Right lobe of liver (tissue), 6 donors: ENCODE measurements around the gene TNS3. TPM values are rescaled to one million over a fixed set of nuclear protein-coding genes. Genes with fewer than 3 reads are reported as not detected.
A peak's percentile ranks its signal among the peaks of the same experiment; 100 is the strongest.

ENCODE experiments used
- ATAC-seq, 4 donors: fragments of 200-7000 bp; cut with Tn5 transposase; one replicate each; pipeline ENCODE4 v1.9.1; 2020; ENCODE audit warnings: mild to moderate bottlenecking in 4 of 4, moderate library complexity in 4 of 4
- DNase-seq, 3 donors: peaks; one replicate each; pipeline ENCODE4 v3.0.0-alpha.2; 2020
- H3K27ac ChIP-seq, 3 donors: fragments of 200-600 bp; one replicate each; pipeline ENCODE4 v1.8.0; 2022
- H3K27me3 ChIP-seq, 2 donors: fragments of 200-600 bp; one replicate each; pipeline ENCODE4 v1.8.0; 2022
- H3K36me3 ChIP-seq, 4 donors: fragments of 200-600 bp; sonication (generic) in 1 of 4; one replicate each; pipeline versions ENCODE4 v1.5.1 to v1.8.0; 2017 to 2022; ENCODE audit warnings: control low read depth in 1 of 4
- H3K4me1 ChIP-seq, 4 donors: fragments of 200-600 bp; sonication (generic) in 1 of 4; one replicate each; pipeline versions ENCODE4 v1.5.1 to v1.8.0; 2017 to 2022; ENCODE audit warnings: control low read depth in 1 of 4
- H3K4me3 ChIP-seq, 3 donors: fragments of 200-600 bp; one replicate each; pipeline ENCODE4 v1.8.0; 2022
- H3K9me3 ChIP-seq, 4 donors: fragments of 200-600 bp; sonication (generic) in 1 of 4; one replicate each; pipeline versions ENCODE4 v1.5.1 to v1.8.0; 2017 to 2022; ENCODE audit warnings: control low read depth in 1 of 4
- CTCF ChIP-seq, 4 donors: fragments of 200-600 bp in 3 of 4; fragments of 450-650 bp in 1 of 4; IDR thresholded peaks; one replicate each; pipeline versions ENCODE4 v1.5.1 to v1.8.0; 2016 to 2022; ENCODE audit warnings: antibody characterized with exemption in 4 of 4, mild to moderate bottlenecking in 2 of 4
- POLR2A ChIP-seq: fragments of 450-650 bp; IDR thresholded peaks from one replicate; pipeline ENCODE4 v1.6.1; 2017; ENCODE audit warnings: antibody characterized with exemption, mild to moderate bottlenecking
- WGBS: methylation state at CpG from one replicate; pipeline ENCODE4 v1.1.6; 2018; ENCODE audit warnings: low coverage, low lambda C conversion rate; ENCODE audit not compliant: insufficient coverage; ENCODE audit errors: missing lambda C conversion rate; 5-methylcytosine and 5-hydroxymethylcytosine counted together
- intact Hi-C, 2 donors: fragments of 100-400 bp; cut with DNase I; formaldehyde crosslinking; loops; one replicate each; pipeline versions ENCODE4 v1.11.2 to v1.14.1; 2022
- total RNA-seq, 6 experiments: library from RNA; depleted of rRNA in 2 of 6; stranded (reverse); fragments of >200 nt in 2 of 6; fragmentation: NEBNext Ultra II Directional in 3 of 6; extraction: Animal tissue kit (Norgen Biotek cat#: 25700) in 3 of 6; gene quantifications; one replicate each; pipeline versions ENCODE4 v1.1.0 to v1.2.4, GENCODE V29; 2016 to 2023
- donor health status: DM: no; HTN: yes; CAD: no.
- donor health status: DM: no; HTN: no; CAD: no.
- donor health status: DM: no; HTN: no; CAD: no.
- donor health status: DM: no; HTN: yes; CAD: no.
- donor health status: DM: no; HTN: yes; CAD: no.

The TNS3 gene
- total RNA-seq, 6 experiments from 2014 or later, result 51.2 to 95.0 (median 58.4) TPM

- intact Hi-C loops, result no loop called here
- no peaks in the 10 kb centered on the region for H3K4me1 ChIP-seq
- DNase-seq (no peak), ATAC-seq (peak in 1 of 4 donors; percentile 5)
- H3K9me3 ChIP-seq, result no peaks in the 10 kb centered on the region
- no peak for TF ChIP-seq CTCF (IDR thresholded peaks at IDR 0.05)
- no peak for TF ChIP-seq POLR2A
- no peaks in the 10 kb centered on the region for H3K27me3 ChIP-seq
- peaks cover 0 to 55% (median 26%) of the 10 kb centered on the region in 4 donors for H3K36me3 ChIP-seq
- no peak overlapping the region for H3K4me3 ChIP-seq
- H3K27ac ChIP-seq, result no peak overlapping the region
- 83% methylated on average over 9 of the region's 22 CpGs for WGBS
Measured at GRCh38 chr7:47303695-47304453, 278.0 kb downstream of the TNS3 start.

GRCh38 chr7:47303014-47303694 is 278.8 kb downstream of the TNS3 start:
- Histone ChIP-seq H3K27me3 (no peaks in the 10 kb centered on the region), H3K4me3 (no peak overlapping the region), H3K4me1 (no peaks in the 10 kb centered on the region), H3K9me3 (no peaks in the 10 kb centered on the region), H3K27ac (no peak overlapping the region), H3K36me3 (peaks cover 0 to 55% (median 26%) of the 10 kb centered on the region in 4 donors)
- intact Hi-C loops, result no loop called here
- DNase-seq, result no peak
- 73% methylated on average over 4 of the region's 30 CpGs for WGBS
- peak; percentile 13 to 48 (median 33) for ATAC-seq
- no peak for TF ChIP-seq POLR2A
- TF ChIP-seq CTCF (IDR thresholded peaks at IDR 0.05), result no peak

GRCh38 chr7:47302560-47302959 is 279.4 kb downstream of the TNS3 start:
- no peak for TF ChIP-seq POLR2A
- no peak for TF ChIP-seq CTCF (IDR thresholded peaks at IDR 0.05)

GRCh38 chr7:47301657-47302295 is 280.1 kb downstream of the TNS3 start:
- TF ChIP-seq CTCF (IDR thresholded peaks at IDR 0.05) (no peak), POLR2A (no peak)
- no peaks in the 10 kb centered on the region for H3K4me1 ChIP-seq
- DNase-seq (no peak), ATAC-seq (no peak)
- H3K27ac ChIP-seq, result no peak overlapping the region
- no peaks in the 10 kb centered on the region for H3K9me3 ChIP-seq
- intact Hi-C loops, result no loop called here
- no peaks in the 10 kb centered on the region for H3K27me3 ChIP-seq
- H3K4me3 ChIP-seq, result no peak overlapping the region
- peaks cover 0 to 60% (median 26%) of the 10 kb centered on the region in 4 donors for H3K36me3 ChIP-seq
- WGBS, result 74% methylated on average over 3 of the region's 10 CpGs

More at GRCh38 chr7:47302560-47302959, 279.4 kb downstream of the TNS3 start:
- Histone ChIP-seq H3K27me3 (no peaks in the 10 kb centered on the region), H3K36me3 (peaks cover 0 to 55% (median 26%) of the 10 kb centered on the region in 4 donors), H3K4me1 (no peaks in the 10 kb centered on the region), H3K4me3 (no peak overlapping the region), H3K9me3 (no peaks in the 10 kb centered on the region), H3K27ac (no peak overlapping the region)
- DNase-seq, result no peak
- 61% methylated on average over 3 of the region's 3 CpGs for WGBS
- no peak for ATAC-seq
- intact Hi-C loops, result no loop called here
